ENCODE results near the gene DGKQ. TPM values are rescaled to one million over a fixed set of nuclear protein-coding genes. Genes with fewer than 3 reads are reported as not detected.
A peak's percentile ranks its signal among the peaks of the same experiment; 100 is the strongest.

The DGKQ gene
- total RNA-seq, 2 experiments from 2014 or later = 17.6 to 19.2 TPM

DNA sequence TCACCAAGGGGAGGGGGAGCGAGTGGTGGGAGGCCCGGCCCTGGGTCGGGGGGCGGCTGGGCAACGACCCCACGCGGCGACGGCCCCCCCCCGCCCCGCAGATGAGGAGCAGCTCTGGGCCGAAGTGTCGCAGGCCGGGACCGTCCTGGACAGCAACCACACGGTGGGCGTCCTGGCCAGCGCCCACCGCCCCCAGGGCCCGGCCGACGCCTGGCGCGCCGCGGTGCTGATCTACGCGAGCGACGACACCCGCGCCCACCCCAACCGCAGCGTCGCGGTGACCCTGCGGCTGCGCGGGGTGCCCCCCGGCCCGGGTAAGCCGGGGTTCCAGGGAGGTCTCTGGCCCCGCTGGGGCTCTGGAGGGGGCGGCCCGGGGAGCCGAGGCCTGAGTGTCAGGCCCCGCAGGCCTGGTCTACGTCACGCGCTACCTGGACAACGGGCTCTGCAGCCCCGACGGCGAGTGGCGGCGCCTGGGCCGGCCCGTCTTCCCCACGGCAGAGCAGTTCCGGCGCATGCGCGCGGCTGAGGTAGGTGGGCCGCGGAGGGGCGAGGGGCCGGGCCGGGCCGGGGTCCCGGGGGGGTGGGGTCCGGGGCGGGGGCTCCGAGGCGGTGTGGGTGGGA, 29.4 kb upstream of the DGKQ start:
- Mint-ChIP-seq H3K4me3 (no peak overlapping the region), H3K27ac (no peak overlapping the region), H3K9me3 (no peaks in the 10 kb centered on the region), H3K27me3 (peaks cover 57% of the 10 kb centered on the region), H3K4me1 (ENCODE audit: low read depth) (peaks cover 15% of the 10 kb centered on the region), H3K36me3 (ENCODE audit: low read depth) (no peaks in the 10 kb centered on the region)
- ATAC-seq (ENCODE audit: poor library complexity) (no peak), DNase-seq (no peak)
- ChIA-PET CTCF (no interaction called here), POLR2A (no interaction called here)
- Histone ChIP-seq H3K4me3 (ENCODE audit: low read length) (no peak overlapping the region), H3K36me3 (ENCODE audit: insufficient read depth, low read length) (no peaks in the 10 kb centered on the region), H3K27me3 (ENCODE audit: control insufficient read depth in 1 of 2, insufficient read depth in 2 of 2, low read length in 2 of 2) (peaks cover 53 to 76% of the 10 kb centered on the region in 2 experiments), H3K4me1 (ENCODE audit: insufficient read depth, low read length) (peaks cover 27% of the 10 kb centered on the region), H3K27ac (ENCODE audit: low read depth in 1 of 2, low read length in 2 of 2) (no peak overlapping the region), H3K9me3 (ENCODE audit: control insufficient read depth in 1 of 2, insufficient read depth in 1 of 2, low read length in 2 of 2) (peaks cover 0 to 27% of the 10 kb centered on the region in 2 experiments)
- TF ChIP-seq, protein P1, sequence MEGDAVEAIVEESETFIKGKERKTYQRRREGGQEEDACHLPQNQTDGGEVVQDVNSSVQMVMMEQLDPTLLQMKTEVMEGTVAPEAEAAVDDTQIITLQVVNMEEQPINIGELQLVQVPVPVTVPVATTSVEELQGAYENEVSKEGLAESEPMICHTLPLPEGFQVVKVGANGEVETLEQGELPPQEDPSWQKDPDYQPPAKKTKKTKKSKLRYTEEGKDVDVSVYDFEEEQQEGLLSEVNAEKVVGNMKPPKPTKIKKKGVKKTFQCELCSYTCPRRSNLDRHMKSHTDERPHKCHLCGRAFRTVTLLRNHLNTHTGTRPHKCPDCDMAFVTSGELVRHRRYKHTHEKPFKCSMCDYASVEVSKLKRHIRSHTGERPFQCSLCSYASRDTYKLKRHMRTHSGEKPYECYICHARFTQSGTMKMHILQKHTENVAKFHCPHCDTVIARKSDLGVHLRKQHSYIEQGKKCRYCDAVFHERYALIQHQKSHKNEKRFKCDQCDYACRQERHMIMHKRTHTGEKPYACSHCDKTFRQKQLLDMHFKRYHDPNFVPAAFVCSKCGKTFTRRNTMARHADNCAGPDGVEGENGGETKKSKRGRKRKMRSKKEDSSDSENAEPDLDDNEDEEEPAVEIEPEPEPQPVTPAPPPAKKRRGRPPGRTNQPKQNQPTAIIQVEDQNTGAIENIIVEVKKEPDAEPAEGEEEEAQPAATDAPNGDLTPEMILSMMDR (IDR thresholded peaks at IDR 0.05) = no peak
- intact Hi-C loops (cut with DNase I, micrococcal nuclease) = no loop called here

DNA sequence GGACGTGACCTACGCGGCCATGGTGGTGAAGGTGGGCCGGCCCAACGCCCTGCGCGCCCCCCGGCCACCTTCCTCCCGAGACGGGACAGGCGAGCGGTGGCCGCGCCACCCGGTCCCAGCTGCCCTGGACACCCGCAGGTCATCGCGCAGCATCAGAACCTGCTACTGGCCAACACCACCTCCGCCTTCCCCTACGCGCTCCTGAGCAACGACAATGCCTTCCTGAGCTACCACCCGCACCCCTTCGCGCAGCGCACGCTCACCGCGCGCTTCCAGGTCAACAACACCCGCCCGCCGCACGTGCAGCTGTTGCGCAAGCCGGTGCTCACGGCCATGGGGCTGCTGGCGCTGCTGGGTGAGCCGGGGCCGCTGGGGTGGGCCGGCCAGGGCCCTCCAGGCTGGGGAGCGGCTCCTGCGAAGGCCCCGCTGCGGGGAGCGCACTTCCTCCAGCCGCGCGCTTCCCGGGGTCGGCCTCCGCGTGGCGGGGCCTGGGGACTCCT, 28.8 kb upstream of the DGKQ start:
- TF ChIP-seq, protein P1 (IDR thresholded peaks at IDR 0.05) = no peak
- H3K27ac Mint-ChIP-seq = no peak overlapping the region
- CTCF ChIA-PET = no interaction called here
- H3K9me3 Mint-ChIP-seq = no peaks in the 10 kb centered on the region
- peak in 1 of 14 experiments; percentile 31 for DNase-seq
- no peak for ATAC-seq (ENCODE audit: poor library complexity)
- Histone ChIP-seq H3K9me3 (ENCODE audit: control insufficient read depth in 1 of 2, insufficient read depth in 1 of 2, low read length in 2 of 2) (peaks cover 0 to 30% of the 10 kb centered on the region in 2 experiments), H3K27me3 (ENCODE audit: control insufficient read depth in 1 of 2, insufficient read depth in 2 of 2, low read length in 2 of 2) (peaks cover 55 to 79% of the 10 kb centered on the region in 2 experiments), H3K4me1 (ENCODE audit: insufficient read depth, low read length) (peaks cover 30% of the 10 kb centered on the region), H3K36me3 (ENCODE audit: insufficient read depth, low read length) (no peaks in the 10 kb centered on the region), H3K4me3 (ENCODE audit: low read length) (no peak overlapping the region), H3K27ac (ENCODE audit: low read depth in 1 of 2, low read length in 2 of 2) (no peak overlapping the region)
- H3K36me3 Mint-ChIP-seq (ENCODE audit: low read depth) = no peaks in the 10 kb centered on the region
- H3K4me3 Mint-ChIP-seq = no peak overlapping the region
- POLR2A ChIA-PET = no interaction called here
- H3K27me3 Mint-ChIP-seq = peaks cover 51% of the 10 kb centered on the region
- intact Hi-C loops (cut with DNase I, micrococcal nuclease) = no loop called here
- H3K4me1 Mint-ChIP-seq (ENCODE audit: low read depth) = peaks cover 16% of the 10 kb centered on the region

DNA sequence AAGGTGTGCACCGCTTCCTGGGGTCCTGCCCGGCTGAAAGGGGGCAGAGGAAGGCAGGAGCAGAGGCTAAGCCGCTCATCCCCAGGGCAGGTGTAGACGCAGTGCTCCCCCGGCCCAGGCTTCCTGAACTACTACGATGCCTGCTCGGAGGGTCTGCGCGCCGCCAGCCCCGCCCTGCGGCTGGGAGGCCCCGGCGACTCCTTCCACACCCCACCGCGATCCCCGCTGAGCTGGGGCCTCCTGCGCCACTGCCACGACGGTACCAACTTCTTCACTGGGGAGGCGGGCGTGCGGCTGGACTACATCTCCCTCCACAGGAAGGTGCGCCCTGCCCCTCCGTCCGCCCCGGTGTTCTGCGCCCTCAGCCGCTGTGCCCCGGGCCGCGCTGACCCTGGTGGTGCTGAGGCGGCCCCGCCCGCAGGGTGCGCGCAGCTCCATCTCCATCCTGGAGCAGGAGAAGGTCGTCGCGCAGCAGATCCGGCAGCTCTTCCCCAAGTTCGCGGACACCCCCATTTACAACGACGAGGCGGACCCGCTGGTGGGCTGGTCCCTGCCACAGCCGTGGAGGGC, 28.3 kb upstream of the DGKQ start:
- DNase-seq (no peak), ATAC-seq (ENCODE audit: poor library complexity) (no peak)
- Mint-ChIP-seq H3K36me3 (ENCODE audit: low read depth) (no peaks in the 10 kb centered on the region), H3K27ac (no peak overlapping the region), H3K4me3 (no peak overlapping the region), H3K27me3 (peaks cover 46% of the 10 kb centered on the region), H3K9me3 (no peaks in the 10 kb centered on the region), H3K4me1 (ENCODE audit: low read depth) (peaks cover 16% of the 10 kb centered on the region)
- POLR2A ChIA-PET = no interaction called here
- peaks cover 30% of the 10 kb centered on the region for H3K4me1 ChIP-seq (ENCODE audit: insufficient read depth, low read length)
- intact Hi-C loops (cut with DNase I, micrococcal nuclease) = no loop called here
- H3K27me3 ChIP-seq (ENCODE audit: control insufficient read depth in 1 of 2, insufficient read depth in 2 of 2, low read length in 2 of 2) = peaks cover 58 to 74% of the 10 kb centered on the region in 2 experiments
- TF ChIP-seq, protein P1 (IDR thresholded peaks at IDR 0.05) = no peak
- H3K4me3 ChIP-seq (ENCODE audit: low read length) = no peak overlapping the region
- H3K27ac ChIP-seq (ENCODE audit: low read depth in 1 of 2, low read length in 2 of 2) = no peak overlapping the region
- CTCF ChIA-PET = no interaction called here
- peaks cover 0 to 30% of the 10 kb centered on the region in 2 experiments for H3K9me3 ChIP-seq (ENCODE audit: control insufficient read depth in 1 of 2, insufficient read depth in 1 of 2, low read length in 2 of 2)
- H3K36me3 ChIP-seq (ENCODE audit: insufficient read depth, low read length) = no peaks in the 10 kb centered on the region
